ENCODE measurements around the gene C1D.
"Not testable (repeated sequence)": the region's sequence is repeated elsewhere in the genome, so short reads cannot be mapped to it uniquely, and the experiment has no call there.

C1D gene

GRCh38 chr2:68062680-68063387, at the start of gene C1D:
TSS of gene C1D (minus strand) at chr2:68063004. CDS start at chr2:68047310, 15,694 bp downstream.
- DNase-seq: peak; percentile 59

GRCh38 chr2:68110102-68110501, 47.3 kb upstream of the C1D start:
- no peak for DNase-seq

GRCh38 chr2:68108120-68108519, 45.3 kb upstream of the C1D start:
- DNase-seq: no peak

GRCh38 chr2:68107475-68107874, 44.7 kb upstream of the C1D start:
- DNase-seq: no peak

- DNase-seq: no peak
Observed at GRCh38 chr2:68104111-68104835, 41.5 kb upstream of the C1D start.

- DNase-seq: no peak
Observed at GRCh38 chr2:68103709-68104055, 40.9 kb upstream of the C1D start.

GRCh38 chr2:68103030-68103708, 40.4 kb upstream of the C1D start:
- DNase-seq: no peak

- DNase-seq: no peak
Observed at GRCh38 chr2:68100189-68100588, 37.4 kb upstream of the C1D start.

- DNase-seq: no peak
Observed at GRCh38 chr2:68099260-68099659, 36.5 kb upstream of the C1D start.

GRCh38 chr2:68098291-68098797, 35.5 kb upstream of the C1D start:
- peak; percentile 58 for DNase-seq

GRCh38 chr2:68094111-68094510, 31.3 kb upstream of the C1D start:
- DNase-seq: no peak

GRCh38 chr2:68093634-68094033, 30.8 kb upstream of the C1D start:
- no peak for DNase-seq

- no peak for DNase-seq
Observed at GRCh38 chr2:68091439-68092034, 28.7 kb upstream of the C1D start.

- no peak for DNase-seq
Observed at GRCh38 chr2:68089961-68090360, 27.2 kb upstream of the C1D start.

GRCh38 chr2:68088940-68089339, 26.1 kb upstream of the C1D start:
- DNase-seq: peak; percentile 24

GRCh38 chr2:68086166-68086565, 23.4 kb upstream of the C1D start:
- DNase-seq: no peak

GRCh38 chr2:68083346-68083745, 20.5 kb upstream of the C1D start:
- no peak for DNase-seq

GRCh38 chr2:68074050-68074449, 11.2 kb upstream of the C1D start:
- DNase-seq: no peak

GRCh38 chr2:68063797-68064646, 1.2 kb upstream of the C1D start:
- not testable (repeated sequence) for DNase-seq

- no peak for DNase-seq
Observed at GRCh38 chr2:68060652-68061051, 2.2 kb downstream of the C1D start.

GRCh38 chr2:68059784-68060525, 2.8 kb downstream of the C1D start:
- DNase-seq: no peak

All from NCI-H1048 (cell line).